GM19193 (cell line): Measurements from ENCODE around the gene CYP4B1.

Experiments used
- POLR2A ChIP-seq: IDR thresholded peaks from 4 replicates; pipeline ENCODE4 v1.6.1; 2011; ENCODE audit not compliant: insufficient read depth, insufficient read length; ENCODE audit errors: extremely low read depth

The CYP4B1 gene

DNA sequence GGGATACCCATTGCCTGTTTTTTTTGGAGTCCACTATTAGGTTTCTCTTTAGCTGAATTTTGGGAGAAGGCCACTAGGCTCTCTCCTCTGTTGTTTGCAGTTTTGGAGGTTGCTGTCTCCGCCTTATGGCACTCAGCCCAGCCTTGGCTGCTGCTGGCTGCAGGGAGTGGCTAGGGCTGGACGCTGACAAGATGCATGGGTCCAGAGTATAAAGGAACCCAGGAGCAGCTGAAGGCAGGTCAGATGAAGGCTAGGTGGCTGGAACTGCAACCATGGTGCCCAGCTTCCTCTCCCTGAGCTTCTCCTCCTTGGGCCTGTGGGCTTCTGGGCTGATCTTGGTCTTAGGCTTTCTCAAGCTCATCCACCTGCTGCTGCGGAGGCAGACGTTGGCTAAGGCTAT, at the start of gene CYP4B1:
Gene CYP4B1, plus strand, starts transcription at position 237 of the 400 bp plus-strand sequence. Its CDS starts 36 bp downstream, at position 273.
- no peak for TF ChIP-seq POLR2A

DNA sequence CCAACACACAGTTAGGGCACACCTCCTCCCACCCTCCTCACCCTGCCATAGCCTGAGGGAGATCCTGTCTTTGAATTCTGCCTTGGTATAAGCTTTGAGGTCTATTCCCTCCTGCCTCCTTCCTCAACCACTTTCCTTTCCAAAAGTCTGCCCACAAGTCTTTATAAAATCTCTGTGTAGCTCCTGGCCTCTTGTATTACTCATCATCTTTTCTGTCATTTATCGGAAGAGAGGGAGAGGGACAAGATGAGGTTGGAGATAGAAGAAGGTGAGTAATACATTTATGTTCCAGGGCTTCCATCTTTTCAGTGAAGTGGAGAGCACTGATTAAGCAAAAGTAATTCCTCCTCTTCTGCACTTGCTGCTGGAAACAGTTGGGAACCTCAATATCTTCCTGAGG, 49.4 kb upstream of the CYP4B1 start:
- no peak for TF ChIP-seq POLR2A

- no peak for TF ChIP-seq POLR2A
These were observed 48.9 kb upstream of the CYP4B1 start for GRCh38 chr1:46749921-46750404.

- no peak for TF ChIP-seq POLR2A
These were observed 44.9 kb upstream of the CYP4B1 start for GRCh38 chr1:46753985-46754384.

DNA sequence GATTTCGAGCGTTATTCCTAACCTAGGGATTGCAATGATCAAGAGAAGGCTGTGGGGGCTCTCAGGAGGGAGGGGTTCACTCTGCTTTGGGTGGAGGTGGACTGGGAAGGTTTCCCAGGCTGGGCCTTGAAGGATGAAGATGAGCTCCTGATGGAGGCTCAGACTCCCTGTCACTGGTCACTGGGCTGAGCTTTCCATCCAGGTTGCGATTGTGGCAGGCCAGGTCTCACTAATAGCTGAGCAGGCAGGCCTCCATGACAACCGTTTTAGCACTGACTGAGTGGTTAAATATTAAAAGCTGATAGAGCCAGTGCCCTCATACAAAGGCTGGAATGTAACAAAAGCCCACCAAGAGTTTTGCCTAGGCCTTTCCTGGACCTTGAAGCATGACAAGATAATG, 43.7 kb upstream of the CYP4B1 start:
- TF ChIP-seq POLR2A: no peak

GRCh38 chr1:46757247-46757955, 41.4 kb upstream of the CYP4B1 start:
- TF ChIP-seq POLR2A: no peak

- TF ChIP-seq POLR2A: no peak
These were observed 40.8 kb upstream of the CYP4B1 start for GRCh38 chr1:46757956-46758528.

DNA sequence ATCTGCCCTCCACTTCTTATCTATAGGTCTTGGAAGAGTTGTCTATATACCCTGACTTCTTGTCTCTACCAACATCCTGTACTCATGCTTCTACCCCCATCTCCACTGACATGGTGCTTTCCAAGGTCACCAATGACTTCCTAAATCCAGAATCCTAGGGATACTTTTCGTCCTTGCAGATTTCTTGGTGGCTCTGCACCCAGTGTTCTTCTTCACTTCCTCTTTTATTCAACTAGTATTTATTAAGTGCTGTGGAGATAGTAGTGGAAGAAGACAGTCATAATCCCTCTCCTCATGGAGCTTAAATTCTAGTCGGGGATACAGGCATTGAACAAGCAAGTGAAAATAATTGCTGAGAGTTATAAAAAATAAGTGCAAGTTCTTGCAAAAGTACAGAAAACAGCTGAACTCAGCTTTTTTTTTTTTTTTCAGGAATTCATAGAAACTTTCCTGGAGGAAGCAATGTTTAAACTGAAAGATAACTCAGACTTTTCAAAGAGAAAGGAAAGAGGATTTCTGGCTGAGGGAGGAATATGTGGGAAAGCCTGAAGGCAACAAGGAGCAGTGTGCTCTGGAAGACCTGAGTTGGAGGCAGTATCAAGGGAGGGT, 38.2 kb upstream of the CYP4B1 start:
- no peak for TF ChIP-seq POLR2A

DNA sequence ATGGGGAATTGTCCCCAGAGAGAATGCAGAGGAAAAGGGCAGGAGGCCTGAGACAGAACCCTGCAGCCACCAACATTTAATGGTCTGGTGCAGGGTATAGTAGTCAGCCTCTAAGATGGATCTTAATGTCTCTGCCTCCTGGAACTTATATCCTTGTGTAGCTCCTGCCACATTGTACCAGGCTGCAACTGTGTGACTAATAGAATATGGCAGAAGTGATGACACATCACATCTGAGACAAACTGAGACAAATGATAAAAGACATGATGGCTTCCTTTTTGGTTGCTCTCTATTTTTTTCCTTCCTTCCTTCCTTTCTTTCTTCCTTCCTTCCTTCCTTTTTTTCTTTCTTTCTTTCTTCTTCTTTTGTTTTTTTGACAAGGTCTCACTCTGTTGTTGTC, 37.1 kb upstream of the CYP4B1 start:
- no peak for TF ChIP-seq POLR2A

DNA sequence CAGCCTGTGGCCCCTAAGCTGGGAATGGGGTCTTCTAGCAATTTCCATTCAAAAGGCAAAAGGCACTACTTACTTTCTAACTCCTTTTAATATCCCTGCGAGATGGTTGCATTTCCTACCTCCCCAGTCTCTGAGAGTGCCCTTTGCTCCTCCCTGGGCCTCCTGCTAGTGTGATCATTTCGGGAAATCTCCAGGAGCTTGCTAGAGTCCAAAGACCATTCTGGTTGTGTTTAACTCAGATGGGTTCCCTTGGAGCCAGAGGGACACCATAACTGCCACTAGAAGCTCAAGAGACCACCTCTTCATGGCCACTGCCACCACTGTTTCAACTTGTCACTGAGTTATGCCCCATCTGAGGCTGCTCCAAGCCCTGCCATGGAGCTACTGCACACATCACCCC, 34.4 kb upstream of the CYP4B1 start:
- no peak for TF ChIP-seq POLR2A

DNA sequence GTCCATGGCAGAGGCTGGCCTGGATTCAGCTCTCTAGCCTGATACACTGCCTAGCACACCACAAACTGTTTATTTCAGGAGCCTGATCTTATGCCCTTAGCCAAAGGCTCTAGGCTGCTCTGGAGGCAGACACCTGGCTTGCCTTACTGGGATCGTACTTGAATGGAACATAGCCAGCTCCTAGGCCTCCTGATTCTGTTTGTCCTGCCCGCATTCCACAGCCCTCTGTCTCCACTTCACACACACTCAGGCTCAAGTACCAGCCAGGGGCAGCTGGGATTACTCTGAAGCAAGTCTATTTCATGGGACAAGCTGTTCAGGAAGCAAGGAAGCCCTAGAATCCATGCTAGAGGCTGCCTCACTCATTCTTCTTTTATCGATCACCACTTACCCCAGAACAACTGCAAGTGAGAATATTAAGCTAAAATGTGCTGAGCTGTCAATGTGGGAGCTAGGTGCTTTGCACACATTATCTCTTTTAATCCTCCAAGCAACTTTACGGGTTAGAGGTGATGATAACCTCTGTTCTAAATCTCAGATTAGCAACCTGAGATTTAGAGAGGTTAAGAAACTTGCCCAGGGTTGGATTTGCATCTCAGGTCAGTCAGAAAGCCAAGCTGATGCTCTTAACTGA, 31.1 kb upstream of the CYP4B1 start:
- TF ChIP-seq POLR2A: no peak

DNA sequence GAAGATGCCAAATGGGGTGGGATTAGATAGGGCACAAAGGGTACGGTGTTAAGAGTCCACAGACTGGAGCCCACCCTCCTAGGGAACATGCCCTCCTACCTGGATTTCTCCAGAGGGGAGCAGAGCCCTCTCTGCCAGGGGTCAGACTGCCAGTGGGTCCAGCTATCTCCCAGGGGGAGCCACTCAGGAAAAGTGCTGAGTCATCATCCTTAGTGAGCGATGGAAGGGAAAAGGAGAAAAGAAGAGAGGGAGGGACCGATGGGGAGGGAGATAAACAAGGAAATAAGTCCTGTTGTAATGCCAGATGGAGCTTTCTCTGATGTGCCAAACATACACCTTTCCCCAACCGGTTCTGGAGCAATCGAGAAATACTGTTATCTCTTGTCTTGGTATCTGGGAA, 30.4 kb upstream of the CYP4B1 start:
- no peak for TF ChIP-seq POLR2A

- TF ChIP-seq POLR2A: no peak
These were observed 29.7 kb upstream of the CYP4B1 start for GRCh38 chr1:46769028-46769740.

DNA sequence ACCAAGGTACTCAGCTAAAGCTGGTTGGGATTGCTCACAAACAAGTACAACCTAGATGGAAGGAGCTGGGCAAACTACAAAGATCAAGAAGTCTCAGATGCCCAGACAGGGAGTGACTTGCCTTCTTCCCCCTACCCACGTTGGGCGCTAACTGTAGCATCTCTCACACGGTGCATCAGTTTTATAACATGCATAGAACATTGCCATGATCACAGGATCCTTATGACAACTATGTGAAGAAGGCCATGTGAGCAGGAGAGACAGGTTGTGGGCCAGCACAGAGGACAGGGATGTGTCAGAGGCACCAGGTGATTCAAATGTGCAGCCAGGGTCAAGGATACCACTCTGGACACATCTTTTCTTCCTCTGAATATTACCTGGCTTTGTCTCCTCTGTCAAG, 28.3 kb upstream of the CYP4B1 start:
- no peak for TF ChIP-seq POLR2A

GRCh38 chr1:46772571-46772970, 26.3 kb upstream of the CYP4B1 start:
- TF ChIP-seq POLR2A: no peak

GRCh38 chr1:46774297-46774696, 24.5 kb upstream of the CYP4B1 start:
- no peak for TF ChIP-seq POLR2A

DNA sequence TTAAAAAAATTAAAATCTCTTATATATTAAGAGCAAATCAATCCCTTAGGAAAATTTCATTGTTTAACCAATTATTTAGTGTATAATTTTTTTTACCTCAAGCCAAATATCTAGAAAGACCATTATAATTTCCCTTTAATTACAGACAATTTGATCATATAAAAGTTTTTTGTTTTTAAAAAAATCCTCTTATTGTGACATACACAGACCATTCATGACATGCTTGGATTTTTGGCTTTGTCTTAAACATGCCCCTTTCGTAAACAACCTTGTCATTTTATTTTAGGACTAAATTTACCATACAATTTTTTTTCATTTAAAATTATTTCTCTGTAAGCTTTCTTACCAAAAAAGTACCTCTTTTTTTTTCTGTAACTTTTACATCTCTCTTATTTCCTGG, 14.2 kb upstream of the CYP4B1 start:
- no peak for TF ChIP-seq POLR2A
